Measurements from ENCODE around the gene CNTLN.

GRCh38 chr9:17477816-17478215 lies 343.0 kb downstream of the CNTLN start:
- TF ChIP-seq MED8 (CRISPR knock-in tag; IDR thresholded peaks at IDR 0.05; ENCODE audit: insufficient replicate concordance) = no peak
- TF ChIP-seq ZNF720 (CRISPR knock-in tag; IDR thresholded peaks at IDR 0.05) = no peak
- TF ChIP-seq ZNF263 (CRISPR knock-in tag; IDR thresholded peaks at IDR 0.05) = no peak
